ENCODE results near the gene NFATC2. TPM values are rescaled to one million over a fixed set of nuclear protein-coding genes. Genes with fewer than 3 reads are reported as not detected.

Gene NFATC2
- total RNA-seq, 2 experiments from 2014 or later: 32.5 to 33.2 TPM

DNA sequence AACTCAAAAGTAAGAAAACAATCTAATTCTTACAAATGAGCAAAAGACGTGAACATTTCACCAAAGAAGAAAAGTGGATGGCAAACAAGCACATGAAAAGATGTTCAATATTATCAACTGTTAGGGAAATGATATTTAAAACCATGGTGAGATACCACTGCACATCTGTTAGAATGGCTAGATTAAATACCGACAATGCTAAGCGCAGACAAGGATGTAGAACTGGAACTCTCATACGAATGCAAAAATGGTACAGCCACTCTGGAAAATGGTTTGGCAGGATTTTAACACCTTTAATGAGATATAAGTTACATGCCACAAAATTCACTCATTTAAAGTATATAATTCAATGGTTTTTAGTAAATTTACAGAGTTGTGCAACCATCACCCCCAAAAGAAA is 44.6 kb upstream of the NFATC2 start:
- H3K27ac Mint-ChIP-seq: no peak overlapping the region
- ATAC-seq (ENCODE audit: poor library complexity) (no peak), DNase-seq (no peak)
- H3K4me3 Mint-ChIP-seq: no peak overlapping the region
- Histone ChIP-seq H3K27ac (ENCODE audit: low read depth in 1 of 2, low read length in 2 of 2) (no peak overlapping the region), H3K4me1 (ENCODE audit: insufficient read depth, low read length) (peaks cover 5% of the 10 kb centered on the region), H3K9me3 (ENCODE audit: control insufficient read depth in 1 of 2, insufficient read depth in 1 of 2, low read length in 2 of 2) (no peaks in the 10 kb centered on the region), H3K4me3 (ENCODE audit: low read length) (no peak overlapping the region), H3K27me3 (ENCODE audit: control insufficient read depth in 1 of 2, insufficient read depth in 2 of 2, low read length in 2 of 2) (no peaks in the 10 kb centered on the region), H3K36me3 (ENCODE audit: insufficient read depth, low read length) (no peaks in the 10 kb centered on the region)
- intact Hi-C loops (cut with DNase I, micrococcal nuclease): no loop called here
- no peaks in the 10 kb centered on the region for H3K36me3 Mint-ChIP-seq (ENCODE audit: low read depth)
- H3K27me3 Mint-ChIP-seq: no peaks in the 10 kb centered on the region
- H3K9me3 Mint-ChIP-seq: no peaks in the 10 kb centered on the region
- peaks cover 5% of the 10 kb centered on the region for H3K4me1 Mint-ChIP-seq (ENCODE audit: low read depth)
- ChIA-PET POLR2A (no interaction called here), CTCF (no interaction called here)
- TF ChIP-seq, protein P1, sequence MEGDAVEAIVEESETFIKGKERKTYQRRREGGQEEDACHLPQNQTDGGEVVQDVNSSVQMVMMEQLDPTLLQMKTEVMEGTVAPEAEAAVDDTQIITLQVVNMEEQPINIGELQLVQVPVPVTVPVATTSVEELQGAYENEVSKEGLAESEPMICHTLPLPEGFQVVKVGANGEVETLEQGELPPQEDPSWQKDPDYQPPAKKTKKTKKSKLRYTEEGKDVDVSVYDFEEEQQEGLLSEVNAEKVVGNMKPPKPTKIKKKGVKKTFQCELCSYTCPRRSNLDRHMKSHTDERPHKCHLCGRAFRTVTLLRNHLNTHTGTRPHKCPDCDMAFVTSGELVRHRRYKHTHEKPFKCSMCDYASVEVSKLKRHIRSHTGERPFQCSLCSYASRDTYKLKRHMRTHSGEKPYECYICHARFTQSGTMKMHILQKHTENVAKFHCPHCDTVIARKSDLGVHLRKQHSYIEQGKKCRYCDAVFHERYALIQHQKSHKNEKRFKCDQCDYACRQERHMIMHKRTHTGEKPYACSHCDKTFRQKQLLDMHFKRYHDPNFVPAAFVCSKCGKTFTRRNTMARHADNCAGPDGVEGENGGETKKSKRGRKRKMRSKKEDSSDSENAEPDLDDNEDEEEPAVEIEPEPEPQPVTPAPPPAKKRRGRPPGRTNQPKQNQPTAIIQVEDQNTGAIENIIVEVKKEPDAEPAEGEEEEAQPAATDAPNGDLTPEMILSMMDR (IDR thresholded peaks at IDR 0.05): no peak

DNA sequence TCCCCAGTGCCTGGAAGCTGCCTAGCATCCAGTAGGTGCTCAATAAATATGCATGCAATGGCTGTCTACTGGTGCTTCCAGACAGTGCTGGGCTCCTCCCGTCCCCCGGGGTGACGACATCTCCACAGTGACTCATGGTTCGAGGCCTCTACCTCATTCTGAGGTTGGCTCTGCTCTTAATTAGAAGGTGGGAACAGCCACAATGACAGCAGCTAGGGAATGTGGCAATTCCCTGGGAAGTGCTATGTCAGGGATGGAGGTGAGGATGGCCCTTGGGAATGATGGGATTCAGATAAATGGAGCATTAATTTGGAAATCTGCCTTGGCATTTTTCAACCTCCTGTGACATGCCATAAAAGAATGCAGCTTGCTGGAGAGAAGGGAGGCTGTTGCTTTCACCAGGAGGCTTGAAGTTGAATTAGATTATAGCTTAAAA is 43.5 kb upstream of the NFATC2 start:
- ATAC-seq (ENCODE audit: poor library complexity): no peak
- CTCF ChIA-PET: no interaction called here
- TF ChIP-seq, protein P1 (IDR thresholded peaks at IDR 0.05): no peak

DNA sequence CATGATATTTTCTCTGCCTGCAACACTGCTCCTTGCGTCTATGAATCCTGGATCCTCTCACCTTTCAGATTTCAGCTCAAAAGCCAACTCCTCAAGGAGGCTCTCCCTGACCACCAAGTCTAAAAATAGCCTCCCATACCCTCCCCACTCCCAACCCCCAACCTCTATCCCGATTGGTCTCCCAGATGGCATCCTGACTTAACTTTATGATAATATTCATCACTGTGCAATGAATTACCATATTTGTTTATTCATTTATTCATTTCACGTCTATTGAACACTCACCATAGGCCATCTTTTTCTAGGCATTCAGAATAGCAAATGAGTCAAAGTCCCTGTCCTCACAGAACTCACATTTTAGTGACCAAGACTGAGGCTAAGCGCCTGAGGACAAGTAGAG is 42.6 kb upstream of the NFATC2 start:
- no peak for ATAC-seq (ENCODE audit: poor library complexity)
- Mint-ChIP-seq H3K4me3 (no peak overlapping the region), H3K27ac (no peak overlapping the region), H3K4me1 (ENCODE audit: low read depth) (peaks cover 5% of the 10 kb centered on the region), H3K9me3 (no peaks in the 10 kb centered on the region), H3K27me3 (no peaks in the 10 kb centered on the region), H3K36me3 (ENCODE audit: low read depth) (no peaks in the 10 kb centered on the region)
- ChIA-PET POLR2A (no interaction called here), CTCF (no interaction called here)
- no peaks in the 10 kb centered on the region for H3K27me3 ChIP-seq (ENCODE audit: control insufficient read depth in 1 of 2, insufficient read depth in 2 of 2, low read length in 2 of 2)
- no peak for DNase-seq
- TF ChIP-seq, protein P1 (IDR thresholded peaks at IDR 0.05): no peak
- H3K27ac ChIP-seq (ENCODE audit: low read depth in 1 of 2, low read length in 2 of 2): no peak overlapping the region
- peaks cover 5% of the 10 kb centered on the region for H3K4me1 ChIP-seq (ENCODE audit: insufficient read depth, low read length)
- H3K4me3 ChIP-seq (ENCODE audit: low read length): no peak overlapping the region
- no peaks in the 10 kb centered on the region for H3K9me3 ChIP-seq (ENCODE audit: control insufficient read depth in 1 of 2, insufficient read depth in 1 of 2, low read length in 2 of 2)
- intact Hi-C loops (cut with DNase I, micrococcal nuclease): no loop called here
- no peaks in the 10 kb centered on the region for H3K36me3 ChIP-seq (ENCODE audit: insufficient read depth, low read length)

More for the DNA sequence above, 43.5 kb upstream of the NFATC2 start:
- no peak overlapping the region for H3K4me3 ChIP-seq (ENCODE audit: low read length)
- Mint-ChIP-seq H3K36me3 (ENCODE audit: low read depth) (no peaks in the 10 kb centered on the region), H3K27me3 (no peaks in the 10 kb centered on the region), H3K4me3 (no peak overlapping the region), H3K4me1 (ENCODE audit: low read depth) (peaks cover 5% of the 10 kb centered on the region), H3K9me3 (no peaks in the 10 kb centered on the region), H3K27ac (no peak overlapping the region)
- no peaks in the 10 kb centered on the region for H3K27me3 ChIP-seq (ENCODE audit: control insufficient read depth in 1 of 2, insufficient read depth in 2 of 2, low read length in 2 of 2)
- DNase-seq: no peak
- H3K4me1 ChIP-seq (ENCODE audit: insufficient read depth, low read length): peaks cover 5% of the 10 kb centered on the region
- intact Hi-C loops (cut with DNase I, micrococcal nuclease): no loop called here
- POLR2A ChIA-PET: no interaction called here
- no peak overlapping the region for H3K27ac ChIP-seq (ENCODE audit: low read depth in 1 of 2, low read length in 2 of 2)
- no peaks in the 10 kb centered on the region for H3K36me3 ChIP-seq (ENCODE audit: insufficient read depth, low read length)
- H3K9me3 ChIP-seq (ENCODE audit: control insufficient read depth in 1 of 2, insufficient read depth in 1 of 2, low read length in 2 of 2): no peaks in the 10 kb centered on the region
